ENCODE measurements around the gene RFC3.
"Not testable (repeated sequence)": the region's sequence is repeated elsewhere in the genome, so short reads cannot be mapped to it uniquely, and the experiment has no call there.

The RFC3 gene

DNA sequence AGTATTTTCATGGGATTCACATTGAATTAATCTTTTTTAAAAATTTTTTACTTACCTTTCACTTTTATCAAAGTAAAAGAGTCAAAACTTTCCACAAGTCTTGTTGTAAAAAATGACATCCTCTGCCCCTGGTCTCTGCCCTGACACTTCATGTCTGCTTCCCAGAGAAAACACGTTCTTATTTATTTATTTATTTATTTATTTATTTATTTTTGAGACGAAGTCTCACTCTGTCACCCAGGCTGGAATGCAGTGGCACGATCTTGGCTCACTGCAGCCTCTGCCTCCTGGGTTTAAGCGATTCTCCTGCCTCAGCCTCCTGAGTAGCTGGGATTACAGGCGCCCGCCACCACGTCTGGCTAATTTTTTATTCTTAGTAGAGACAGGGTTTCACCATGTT lies 5.1 kb upstream of the RFC3 start:
- not testable (repeated sequence) for DNase-seq (ENCODE audit: low read depth)

DNA sequence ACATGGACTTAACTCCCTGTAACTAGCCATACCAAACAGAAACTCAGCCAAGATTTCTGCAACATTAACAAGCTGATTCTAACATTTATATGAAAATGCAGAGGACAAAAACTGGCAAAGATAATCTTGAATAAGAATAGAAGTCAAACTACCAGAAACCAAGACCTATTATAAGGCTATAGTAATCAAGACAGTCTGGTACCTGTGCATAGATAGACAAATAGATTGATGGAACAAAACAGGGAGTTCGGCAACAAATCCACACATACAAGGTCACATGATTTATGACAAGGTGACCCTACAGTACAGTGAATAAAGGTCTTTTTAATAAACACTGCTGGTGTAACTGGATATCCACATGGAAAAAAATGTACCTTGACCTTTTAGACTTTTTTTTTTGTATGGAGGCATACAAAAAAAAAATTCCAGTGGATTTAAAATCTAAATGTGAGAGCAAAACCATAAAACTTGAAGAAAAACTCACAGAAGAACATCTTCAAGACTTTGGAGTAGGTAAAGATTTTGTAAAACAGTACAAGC lies 2.9 kb upstream of the RFC3 start:
- no peak for DNase-seq (ENCODE audit: low read depth)

DNA sequence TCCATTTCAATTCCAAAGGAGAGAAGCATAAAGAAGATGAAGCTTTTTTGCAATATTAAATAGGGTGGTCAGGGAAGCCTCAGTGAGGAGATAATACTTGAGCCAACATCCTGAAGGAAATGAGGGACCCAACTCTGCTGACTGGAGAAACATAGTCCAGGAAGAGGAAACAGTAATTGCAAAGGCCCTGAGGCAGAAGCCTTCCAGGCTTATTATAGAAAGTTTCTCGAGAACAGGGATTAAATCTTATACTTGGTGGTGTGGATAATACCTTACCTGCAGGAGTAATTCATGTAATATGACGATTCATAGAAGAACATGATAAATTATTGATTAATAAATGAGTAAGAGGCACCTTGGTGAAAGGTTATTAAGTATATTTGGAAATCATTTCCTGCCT lies 1.0 kb upstream of the RFC3 start:
- no peak for DNase-seq (ENCODE audit: low read depth)

DNA sequence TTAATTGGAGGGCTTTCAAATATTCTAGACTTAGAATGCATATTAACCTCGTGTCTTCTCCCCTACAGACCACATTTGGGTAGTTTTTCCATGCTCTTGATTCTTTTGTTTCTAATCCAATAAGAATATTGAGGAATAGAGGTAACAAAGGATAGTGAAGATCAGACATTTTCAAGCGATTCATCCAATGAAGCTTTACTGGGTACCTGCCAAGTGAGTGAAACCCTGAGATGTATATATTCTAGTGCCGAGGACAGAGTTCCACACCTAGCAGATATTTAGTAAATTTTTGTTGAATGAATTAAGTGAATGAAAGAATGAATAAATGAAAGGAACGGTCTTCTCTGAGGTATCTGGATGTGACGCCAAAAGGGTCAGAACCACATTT lies 442 bp upstream of the RFC3 start:
- DNase-seq (ENCODE audit: low read depth) = no peak

DNA sequence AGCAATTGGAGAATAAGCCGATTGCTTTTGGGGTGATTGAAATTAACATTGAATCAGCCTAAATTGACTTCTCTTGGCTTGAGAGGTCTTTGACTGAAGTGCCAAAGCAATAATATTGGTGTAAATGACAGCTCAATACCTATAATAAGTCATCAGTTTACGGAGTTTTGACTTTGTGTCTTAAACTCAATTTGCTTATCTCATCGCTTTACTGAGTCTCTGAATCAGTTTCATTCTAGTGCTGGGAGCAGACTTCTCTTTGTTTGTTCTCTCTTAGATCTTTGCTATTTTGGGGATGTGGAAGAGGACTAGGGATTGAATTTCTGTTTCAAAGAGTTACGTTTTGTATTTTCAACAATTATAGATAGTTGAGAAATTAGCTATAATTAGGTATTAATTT lies 7.1 kb downstream of the RFC3 start:
- no peak for DNase-seq (ENCODE audit: low read depth)

DNA sequence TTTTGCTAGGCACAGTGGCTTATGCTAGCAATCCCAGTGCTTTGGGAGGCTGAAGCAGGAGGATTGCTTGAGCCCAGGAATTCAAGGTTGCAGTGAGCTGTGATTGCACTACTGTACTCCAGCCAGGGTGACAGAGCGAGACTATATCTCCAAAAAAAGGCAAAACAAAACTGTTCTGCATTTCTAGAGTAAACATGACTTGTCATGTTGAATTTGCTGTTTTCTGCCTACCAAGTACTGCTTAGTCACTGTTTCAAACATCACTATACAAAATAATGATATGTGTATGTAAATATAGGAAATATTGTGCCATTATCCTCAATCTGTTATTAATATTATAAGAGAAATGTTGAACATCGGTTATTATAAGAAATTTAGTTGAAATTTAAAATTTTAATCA lies 9.2 kb downstream of the RFC3 start:
- no peak for DNase-seq (ENCODE audit: low read depth)

DNA sequence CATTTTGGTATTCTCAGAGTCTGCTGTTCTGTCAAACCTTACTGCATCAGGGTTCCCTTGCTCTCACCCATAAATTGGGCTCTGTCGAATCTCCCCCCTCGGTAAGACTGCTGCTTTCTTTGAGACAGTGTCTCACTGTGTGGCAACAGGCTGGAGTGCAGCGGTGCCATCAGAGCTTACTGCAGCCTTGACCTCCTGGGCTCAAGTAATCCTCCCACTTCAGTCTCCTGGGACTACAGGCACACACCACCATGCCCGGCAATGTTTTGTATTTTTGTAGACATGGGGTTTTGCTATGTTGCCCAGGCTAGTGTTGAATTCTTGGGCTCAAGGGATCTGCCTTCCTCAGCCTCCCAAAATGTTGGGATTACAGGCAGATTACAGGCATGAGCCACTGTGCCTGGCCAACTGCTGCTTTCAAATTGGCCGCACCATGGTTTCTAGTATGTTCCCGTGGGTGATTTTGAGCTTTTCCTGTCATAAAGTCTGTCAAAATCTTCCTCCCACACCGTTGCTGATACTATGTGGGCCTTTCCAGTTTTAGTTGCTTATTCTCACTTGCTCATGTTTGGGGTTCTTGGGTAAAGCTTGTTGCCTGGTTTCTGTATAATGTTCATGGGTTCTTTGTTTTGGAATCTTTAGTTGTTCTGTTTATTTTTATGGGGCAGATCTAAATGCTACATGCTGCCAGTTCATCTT lies 10.6 kb downstream of the RFC3 start:
- no peak for DNase-seq (ENCODE audit: low read depth)

DNA sequence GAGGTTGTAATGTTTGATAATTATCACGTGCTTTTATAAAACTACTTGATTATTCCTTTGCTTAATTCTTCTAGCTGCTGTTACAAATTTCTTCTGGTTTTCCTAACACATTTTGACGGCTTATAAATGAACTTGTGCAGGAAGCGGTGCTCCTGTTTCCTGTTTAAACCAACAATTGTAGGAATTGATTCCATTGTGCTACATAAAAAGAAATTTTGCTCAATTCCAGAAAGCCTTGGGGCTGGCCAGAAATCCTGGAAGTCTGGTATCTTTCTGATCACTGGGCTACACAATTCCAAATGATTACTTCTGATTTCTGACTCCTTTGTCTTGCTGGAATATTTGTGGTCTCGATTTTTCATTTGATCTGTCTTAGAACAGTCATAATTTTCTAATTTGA lies 14.9 kb downstream of the RFC3 start:
- no peak for DNase-seq (ENCODE audit: low read depth)

DNA sequence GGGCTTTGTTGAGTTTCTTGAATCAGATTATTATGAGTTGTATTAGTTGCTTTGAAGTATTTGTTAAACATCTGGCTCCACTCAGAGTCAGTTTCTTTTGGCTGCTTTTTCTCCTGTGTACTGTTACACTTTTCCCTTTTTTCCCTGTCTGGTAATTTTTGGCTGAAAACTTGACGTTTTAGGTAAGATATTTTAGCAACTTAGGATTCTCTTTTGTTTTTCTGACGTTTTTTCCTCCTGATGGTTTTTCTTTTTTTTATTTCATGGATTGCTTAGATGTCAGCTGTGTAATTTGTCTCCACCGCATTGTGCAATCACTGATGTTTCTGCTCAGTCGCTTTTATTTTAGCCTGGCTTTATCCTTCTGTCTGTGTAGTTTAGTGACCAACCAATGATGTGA lies 20.7 kb downstream of the RFC3 start:
- DNase-seq (ENCODE audit: low read depth) = no peak

DNA sequence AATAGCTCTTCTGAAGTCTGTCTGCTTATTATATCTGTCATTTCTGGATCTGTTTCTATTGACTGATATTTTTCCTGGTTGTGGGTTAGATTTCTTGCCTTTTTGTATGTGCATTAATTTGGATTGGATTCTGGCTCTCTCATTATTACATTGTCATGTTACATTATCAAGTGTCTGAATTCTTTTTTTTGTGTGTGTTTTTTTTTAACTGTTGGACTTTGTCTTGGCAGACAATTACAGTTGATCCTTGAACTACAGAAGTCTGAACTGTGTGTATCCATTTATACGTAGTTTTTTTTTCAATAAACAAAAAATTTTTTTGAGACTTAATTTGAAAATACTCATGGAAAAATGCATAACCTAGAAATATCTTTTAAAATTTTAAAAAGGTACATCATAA lies 22.5 kb downstream of the RFC3 start:
- DNase-seq (ENCODE audit: low read depth) = no peak

DNA sequence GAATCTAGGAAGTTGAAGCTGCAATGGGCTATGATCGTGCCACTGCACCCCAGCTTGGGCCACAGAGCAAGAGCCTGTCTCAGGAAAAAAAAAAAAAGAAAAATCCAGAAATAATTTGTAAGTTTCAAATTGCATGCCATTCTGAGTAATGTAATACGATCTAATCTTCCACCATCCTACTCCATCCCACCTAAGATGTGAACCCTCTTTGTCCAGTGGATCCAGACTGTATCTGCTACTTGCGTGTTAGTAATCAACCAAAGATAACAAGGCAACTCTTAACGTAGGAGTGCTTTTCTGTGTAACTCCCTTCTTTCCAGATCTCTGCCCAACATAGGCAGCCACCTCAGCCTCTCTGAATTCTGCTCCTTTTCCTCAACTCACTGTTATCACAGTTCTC lies 24.3 kb downstream of the RFC3 start:
- DNase-seq (ENCODE audit: low read depth) = no peak

DNA sequence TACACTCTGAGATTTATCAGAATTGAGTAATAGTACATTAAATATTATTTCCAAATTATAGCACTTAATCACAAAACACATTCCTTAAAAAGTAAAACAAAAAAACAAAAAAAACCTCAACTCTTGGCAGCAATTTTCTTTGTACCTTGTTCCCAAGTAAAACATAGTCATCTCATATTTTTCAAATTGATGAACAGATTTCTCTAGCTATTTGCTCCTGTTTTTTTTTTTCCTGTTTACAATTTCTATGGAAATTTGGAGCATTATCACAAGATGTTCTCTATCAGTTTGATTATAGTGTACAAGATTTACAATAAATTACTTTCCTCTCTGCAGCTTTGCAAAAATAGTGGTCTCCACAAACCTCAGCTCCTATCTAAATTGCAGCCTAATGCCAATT lies 25.0 kb downstream of the RFC3 start:
- no peak for DNase-seq (ENCODE audit: low read depth)

DNA sequence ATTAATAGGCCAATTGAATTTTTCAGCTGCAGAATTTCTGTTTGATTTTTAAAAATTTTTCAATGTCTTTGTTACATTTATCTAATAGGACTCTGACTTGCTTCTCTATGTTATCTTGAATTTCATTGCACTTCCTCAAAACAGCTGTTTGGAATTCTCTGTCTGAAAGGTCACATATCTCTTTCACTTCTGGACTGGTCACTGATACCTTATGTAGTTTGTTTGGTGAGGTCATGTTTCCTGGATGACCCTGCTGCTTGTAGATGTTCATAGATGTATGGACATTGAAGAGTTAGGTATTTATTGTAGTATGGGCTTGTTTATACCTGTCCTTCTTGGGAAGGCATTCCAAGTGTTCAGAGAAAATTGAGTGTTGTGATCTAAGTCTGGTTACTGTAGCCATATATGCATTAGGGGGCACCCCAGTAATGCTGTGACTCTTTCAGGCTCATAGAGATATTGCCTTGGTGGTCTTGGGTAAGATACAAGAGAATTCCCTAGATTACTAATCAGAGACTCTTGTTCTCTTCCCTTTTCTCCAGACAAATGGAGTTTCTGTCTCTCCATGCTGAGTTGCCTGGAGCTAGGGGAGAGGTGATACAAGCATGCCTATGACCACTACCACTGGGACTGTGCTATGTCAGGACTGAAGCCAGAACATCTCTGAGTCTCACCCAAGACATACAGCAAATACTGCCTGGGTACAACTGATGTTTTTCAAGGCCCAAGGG lies 27.8 kb downstream of the RFC3 start:
- DNase-seq (ENCODE audit: low read depth) = no peak

DNA sequence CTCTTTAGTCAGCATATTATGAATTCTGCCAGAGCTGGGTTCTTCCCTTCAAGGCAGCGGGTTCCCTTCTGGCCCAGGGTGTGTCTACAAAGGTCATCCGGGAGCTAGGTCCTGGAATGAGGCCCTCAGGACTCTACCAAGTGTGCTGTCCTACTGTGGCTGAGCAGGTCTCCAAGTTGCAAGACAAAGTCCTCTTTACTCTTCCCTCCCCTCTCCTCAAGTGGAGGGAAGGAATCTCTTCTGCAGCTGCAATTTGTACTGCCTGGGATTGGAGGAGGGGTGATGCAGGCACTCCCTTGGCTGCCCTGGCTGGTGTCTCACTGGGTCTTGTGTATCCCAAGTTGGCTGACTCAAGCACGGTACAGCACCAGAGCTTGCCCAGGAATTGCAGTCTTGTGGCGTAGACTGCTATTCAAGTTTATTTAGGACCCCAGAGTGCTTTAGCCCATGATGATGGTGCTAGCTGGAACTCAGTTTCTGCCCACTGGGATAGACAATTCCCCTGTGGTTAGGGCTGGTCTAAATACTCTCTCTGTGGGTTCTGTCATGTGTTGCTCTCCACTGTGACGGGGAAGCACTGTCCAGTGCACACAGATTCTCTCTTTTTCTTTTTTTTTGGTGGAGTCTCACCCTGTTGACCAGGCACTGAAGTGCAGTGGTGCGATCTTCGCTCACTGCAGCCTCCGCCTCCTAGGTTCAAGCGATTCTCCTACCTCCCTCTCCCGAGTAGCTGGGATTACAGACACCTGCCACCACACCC lies 28.5 kb downstream of the RFC3 start:
- no peak for DNase-seq (ENCODE audit: low read depth)

DNA sequence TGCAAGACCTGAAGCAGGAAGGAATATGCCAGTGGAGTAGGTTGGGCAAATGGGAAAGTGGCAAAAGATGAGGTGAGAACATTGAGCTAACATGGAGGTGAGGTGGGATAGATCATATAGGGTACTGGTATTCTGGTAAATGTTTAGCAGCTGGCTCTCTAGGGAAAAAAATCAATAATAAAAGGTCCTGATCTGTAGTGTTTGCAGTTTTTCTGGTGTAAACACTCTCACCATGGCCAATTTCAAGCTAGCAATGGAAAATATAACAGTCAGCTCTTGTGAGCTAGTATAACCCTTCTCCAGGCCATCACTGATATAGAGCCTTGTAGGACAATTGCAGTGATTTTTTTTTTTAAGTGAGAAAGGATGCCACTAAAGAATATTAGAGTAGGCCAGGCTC lies 31.3 kb downstream of the RFC3 start:
- DNase-seq (ENCODE audit: low read depth) = no peak

DNA sequence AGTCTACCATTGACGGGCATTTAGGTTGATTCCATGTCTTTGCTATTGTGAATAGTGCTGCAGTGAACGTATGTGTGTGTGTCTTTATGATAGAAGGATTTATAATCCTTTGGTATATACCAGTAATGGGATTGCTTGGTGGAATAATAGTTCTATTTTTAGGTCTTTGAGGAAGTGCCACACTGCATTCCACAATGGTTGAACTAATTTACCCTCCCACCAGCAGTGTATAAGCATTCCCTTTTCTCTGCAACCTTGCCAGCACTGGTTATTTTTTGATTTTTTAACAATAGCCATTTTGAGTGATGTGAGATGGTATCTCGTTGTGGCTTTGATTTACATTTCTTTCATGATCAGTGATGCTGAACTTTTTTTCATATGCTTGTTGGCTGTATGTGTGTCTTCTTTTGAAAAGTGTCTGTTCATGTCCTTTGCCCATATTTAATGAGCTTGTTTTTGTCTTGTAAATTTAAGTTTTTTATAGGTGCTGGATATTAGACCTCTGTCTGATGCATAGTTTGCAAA lies 37.5 kb downstream of the RFC3 start:
- no peak for DNase-seq (ENCODE audit: low read depth)

DNA sequence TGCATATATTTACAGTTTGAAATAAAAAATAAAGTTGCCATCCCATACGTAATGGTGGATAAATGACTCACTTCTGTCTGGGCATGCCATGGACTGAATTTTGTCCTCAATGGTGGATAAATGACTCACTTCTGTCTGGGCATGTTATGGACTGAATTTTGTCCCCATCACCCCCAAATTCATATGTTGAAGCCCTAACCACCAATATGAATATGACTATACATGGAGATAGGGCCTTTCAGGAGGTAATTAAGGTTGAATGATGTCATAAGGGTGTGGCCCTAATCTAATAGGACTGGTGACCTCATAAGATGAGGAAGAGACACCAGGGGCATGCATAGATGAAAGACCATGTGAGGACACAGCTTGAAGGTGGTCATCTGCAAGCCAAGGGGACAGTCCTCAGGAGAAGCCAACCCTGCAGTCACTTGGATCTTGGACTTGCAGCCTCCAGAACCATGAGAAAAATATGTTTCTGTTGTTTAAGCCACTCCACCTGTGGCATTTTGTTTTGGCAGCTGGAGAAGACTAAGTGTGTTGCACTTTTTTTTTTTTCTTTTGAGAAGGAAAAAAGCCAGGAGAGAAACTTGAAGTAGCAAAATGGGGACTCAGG lies 41.8 kb downstream of the RFC3 start:
- no peak for DNase-seq (ENCODE audit: low read depth)

DNA sequence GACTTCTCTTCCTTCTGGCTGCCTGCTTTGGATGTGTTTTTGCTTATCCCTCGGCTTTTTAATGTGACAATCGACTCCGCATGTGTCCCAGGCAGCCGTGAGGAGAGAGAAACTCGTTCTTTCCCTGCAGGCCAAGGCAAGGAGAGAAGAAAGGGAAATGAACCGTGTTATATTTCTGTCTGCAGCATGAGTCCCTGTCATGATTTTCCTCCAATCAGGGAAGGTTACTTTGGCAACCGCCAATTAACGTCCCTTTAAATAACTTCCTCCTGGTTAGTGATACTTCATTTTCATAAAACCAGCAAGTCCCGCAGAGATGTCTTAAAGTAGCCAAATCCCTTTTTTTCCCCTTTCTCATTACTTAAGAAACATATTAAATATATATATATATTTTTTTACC lies 42.6 kb downstream of the RFC3 start:
- DNase-seq (ENCODE audit: low read depth) = no peak

DNA sequence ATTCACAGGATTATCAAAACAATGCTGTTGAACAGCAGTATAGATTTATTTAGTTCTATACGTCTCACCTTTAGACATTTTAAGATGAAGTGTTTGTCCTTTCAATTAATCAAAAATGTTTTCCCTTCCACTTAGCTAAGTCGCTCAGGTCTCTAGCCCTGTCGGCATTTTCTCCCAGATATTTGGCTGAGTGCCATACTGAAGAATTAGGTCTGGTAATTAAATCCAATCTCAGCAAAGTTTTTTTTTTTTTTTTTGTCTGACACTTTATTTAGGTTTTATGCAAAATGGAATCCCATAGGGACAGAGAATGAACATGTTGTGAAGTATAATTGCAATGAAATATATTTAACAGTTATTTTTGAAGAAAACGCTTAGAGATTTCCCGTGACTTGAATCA lies 44.1 kb downstream of the RFC3 start:
- DNase-seq (ENCODE audit: low read depth) = no peak

DNA sequence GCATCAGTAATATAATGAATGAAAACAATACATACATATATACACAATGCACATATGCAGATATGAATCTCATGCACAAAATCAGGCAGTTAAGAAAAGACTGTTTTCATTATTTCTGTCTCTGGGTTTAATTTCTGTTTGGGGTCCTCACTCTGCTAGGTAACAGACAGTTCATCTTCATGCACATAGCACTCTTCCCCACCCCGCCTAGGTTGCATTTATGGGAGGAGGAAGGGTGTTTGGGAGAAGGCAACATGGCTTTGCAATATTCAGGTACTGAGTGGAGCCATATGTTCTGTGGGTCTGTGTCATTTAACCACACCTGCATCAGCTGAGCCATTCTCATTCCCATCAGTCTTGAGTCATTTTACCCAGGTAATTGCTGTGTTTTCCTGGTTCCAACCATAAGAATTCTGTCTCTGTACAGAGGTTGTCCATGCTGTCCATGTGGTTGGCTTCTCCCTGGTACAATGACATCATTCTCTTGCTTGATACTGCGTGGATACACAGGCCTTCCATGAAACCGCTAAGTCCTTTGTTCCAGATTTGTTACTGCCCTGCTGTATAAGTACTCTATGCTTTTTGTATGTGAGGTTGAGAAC lies 45.3 kb downstream of the RFC3 start:
- DNase-seq (ENCODE audit: low read depth) = no peak

DNA sequence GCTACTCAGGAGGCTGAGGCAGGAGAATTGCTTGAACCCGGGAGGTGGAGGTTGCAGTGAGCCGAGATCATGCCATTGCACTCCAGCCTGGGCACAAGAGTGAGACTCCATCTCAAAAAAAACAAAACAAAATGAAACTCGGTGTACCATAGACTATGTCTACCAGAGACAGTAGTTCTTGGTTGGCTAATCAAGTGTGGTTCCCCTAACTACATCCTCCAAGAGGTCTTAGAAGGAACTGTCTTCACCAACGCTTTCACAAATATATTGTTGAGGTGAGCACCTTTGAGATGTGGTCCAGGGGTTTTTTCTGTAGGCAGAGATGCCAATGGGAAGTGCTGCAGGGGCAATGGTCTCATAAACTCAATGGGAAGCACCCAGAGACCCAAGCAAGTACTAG lies 48.0 kb downstream of the RFC3 start:
- no peak for DNase-seq (ENCODE audit: low read depth)

DNA sequence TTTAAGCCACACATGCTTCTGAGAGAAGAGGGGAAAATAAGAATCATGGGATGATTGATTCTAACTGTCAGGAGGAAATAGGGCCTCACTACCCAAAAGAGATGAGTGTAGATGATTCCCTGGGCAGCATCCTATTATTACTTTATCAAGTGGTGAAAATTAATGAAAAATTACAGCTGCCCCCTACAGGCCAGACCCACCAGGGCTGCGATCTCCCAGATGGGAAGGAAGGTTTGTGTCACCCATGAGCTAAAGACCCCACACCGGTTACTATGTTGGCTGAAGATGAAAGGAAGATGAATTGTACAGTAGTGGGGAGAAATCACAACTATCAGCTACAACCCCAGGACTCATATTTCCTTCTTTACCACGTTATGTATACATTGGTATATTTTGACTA lies 49.5 kb downstream of the RFC3 start:
- DNase-seq (ENCODE audit: low read depth) = no peak

All from activated T-cell treated with anti-CD3 and anti-CD28 coated beads for 1 hour (primary cell).